OCI-LY7 (cell line): ENCODE results near the gene CDKAL1.

Experiments
- EZH2phosphoT487 ChIP-seq: fragments of 200-600 bp; sonication (generic); IDR thresholded peaks from 2 replicates; pipeline ENCODE4 v1.6.1; 2018; ENCODE audit warnings: low read depth, borderline replicate concordance, mild to moderate bottlenecking, mixed run types, antibody characterized with exemption, low read length, moderate library complexity, mixed read lengths
- TF ChIP-seq, protein P1 (sequence below): fragments of 200-600 bp; sonication (generic); conservative IDR thresholded peaks from 2 replicates; pipeline ENCODE4 v1.5.1; 2014; ENCODE audit warnings: mild to moderate bottlenecking, antibody characterized with exemption, low read length, moderate library complexity, mixed read lengths

DNA sequence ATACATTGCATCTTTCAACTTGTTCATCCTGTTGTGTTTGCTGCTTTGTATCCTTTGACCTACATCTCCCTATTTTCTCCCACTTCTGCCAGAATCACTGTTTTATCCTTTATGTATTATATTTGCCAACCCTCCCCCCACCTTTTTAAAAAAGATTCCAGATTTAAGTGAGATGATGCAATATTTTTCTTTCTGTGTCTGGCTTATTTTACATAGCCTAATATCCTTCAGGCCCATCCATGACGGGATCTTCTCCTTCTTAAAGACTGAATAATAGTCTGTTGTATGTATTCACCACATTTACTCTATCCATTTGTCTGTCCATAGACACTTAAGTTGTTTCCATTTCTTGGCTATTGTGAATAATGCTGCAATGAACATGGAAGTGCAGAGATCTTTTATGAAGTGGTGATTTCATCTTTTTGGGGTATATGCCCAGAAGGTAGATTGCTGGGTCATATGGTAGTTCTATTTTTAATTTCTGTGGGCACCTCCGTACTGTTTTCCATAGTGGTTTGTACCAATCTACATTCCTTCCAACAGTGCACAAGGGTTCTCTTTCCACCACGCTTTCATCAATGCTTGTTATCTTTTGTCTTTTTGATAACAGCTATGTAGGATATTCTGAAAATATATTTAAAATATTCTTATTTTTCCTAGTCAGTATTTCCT lies 181.0 kb downstream of the CDKAL1 start:
- TF ChIP-seq, protein P1, sequence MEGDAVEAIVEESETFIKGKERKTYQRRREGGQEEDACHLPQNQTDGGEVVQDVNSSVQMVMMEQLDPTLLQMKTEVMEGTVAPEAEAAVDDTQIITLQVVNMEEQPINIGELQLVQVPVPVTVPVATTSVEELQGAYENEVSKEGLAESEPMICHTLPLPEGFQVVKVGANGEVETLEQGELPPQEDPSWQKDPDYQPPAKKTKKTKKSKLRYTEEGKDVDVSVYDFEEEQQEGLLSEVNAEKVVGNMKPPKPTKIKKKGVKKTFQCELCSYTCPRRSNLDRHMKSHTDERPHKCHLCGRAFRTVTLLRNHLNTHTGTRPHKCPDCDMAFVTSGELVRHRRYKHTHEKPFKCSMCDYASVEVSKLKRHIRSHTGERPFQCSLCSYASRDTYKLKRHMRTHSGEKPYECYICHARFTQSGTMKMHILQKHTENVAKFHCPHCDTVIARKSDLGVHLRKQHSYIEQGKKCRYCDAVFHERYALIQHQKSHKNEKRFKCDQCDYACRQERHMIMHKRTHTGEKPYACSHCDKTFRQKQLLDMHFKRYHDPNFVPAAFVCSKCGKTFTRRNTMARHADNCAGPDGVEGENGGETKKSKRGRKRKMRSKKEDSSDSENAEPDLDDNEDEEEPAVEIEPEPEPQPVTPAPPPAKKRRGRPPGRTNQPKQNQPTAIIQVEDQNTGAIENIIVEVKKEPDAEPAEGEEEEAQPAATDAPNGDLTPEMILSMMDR, result no peak
- TF ChIP-seq EZH2phosphoT487, result no peak
